WTC11 (cell line): ENCODE data around the gene LVRN. TPM values are rescaled to one million over a fixed set of nuclear protein-coding genes. Genes with fewer than 3 reads are reported as not detected.

ENCODE experiments used
- ATAC-seq: fragments of 200-7000 bp; cut with Tn5 transposase; 2 replicates; pipeline ENCODE4 v1.10.0; 2021; ENCODE audit warnings: mild to moderate bottlenecking, moderate library complexity
- CTCF ChIA-PET: fragments of 300-600 bp; sonication (Branson Sonifier 250); formaldehyde crosslinking; loops from one replicate; lab custom pipeline; 2021; ENCODE audit warnings: antibody characterized with exemption; lab: Charles Lee
- POLR2A ChIA-PET: fragments of 350-600 bp; sonication (Branson Sonifier 250); formaldehyde crosslinking; loops from one replicate; lab custom pipeline; 2021; ENCODE audit warnings: antibody characterized with exemption; lab: Charles Lee
- DNase-seq: peaks from one replicate; pipeline ENCODE4 v3.0.0; 2021; ENCODE audit warnings: low spot score
- H3K27ac Mint-ChIP-seq: 2 replicates; pipeline ENCODE4 v1.8.0; 2021; ENCODE audit warnings: mixed read lengths
- H3K27me3 Mint-ChIP-seq: 2 replicates; pipeline ENCODE4 v1.8.0; 2021; ENCODE audit warnings: low read depth, mild to moderate bottlenecking, moderate library complexity, mixed read lengths
- H3K36me3 Mint-ChIP-seq: 2 replicates; pipeline ENCODE4 v1.8.0; 2021; ENCODE audit warnings: mixed read lengths
- H3K4me1 Mint-ChIP-seq: 2 replicates; pipeline ENCODE4 v1.8.0; 2022; ENCODE audit warnings: mixed read lengths
- H3K4me3 Mint-ChIP-seq: 2 replicates; pipeline ENCODE4 v1.8.0; 2021; ENCODE audit warnings: mild to moderate bottlenecking, moderate library complexity, mixed read lengths
- H3K9me3 Mint-ChIP-seq: 2 replicates; pipeline ENCODE4 v1.8.0; 2021; ENCODE audit warnings: mixed read lengths
- ATF2 ChIP-seq: sonication (generic); formaldehyde crosslinking; IDR thresholded peaks from 2 replicates; pipeline ENCODE4 v1.8.1; 2022; ENCODE audit warnings: low read depth, missing genetic modification reagents, borderline replicate concordance
- ATF3 ChIP-seq: sonication (generic); formaldehyde crosslinking; conservative IDR thresholded peaks from 2 replicates; pipeline ENCODE4 v1.8.1; 2022; ENCODE audit warnings: mild to moderate bottlenecking, missing genetic modification reagents
- CREM ChIP-seq: sonication (generic); formaldehyde crosslinking; IDR thresholded peaks from 2 replicates; pipeline ENCODE4 v1.8.1; 2022; ENCODE audit warnings: mild to moderate bottlenecking, missing genetic modification reagents, moderate library complexity
- E2F4 ChIP-seq: sonication (generic); formaldehyde crosslinking; IDR thresholded peaks from 2 replicates; pipeline ENCODE4 v1.8.1; 2022; ENCODE audit warnings: low read depth, mild to moderate bottlenecking, moderate library complexity, missing genetic modification reagents, borderline replicate concordance
- FOXK1 ChIP-seq: sonication (generic); formaldehyde crosslinking; IDR thresholded peaks from 2 replicates; pipeline ENCODE4 v1.8.0; 2022; ENCODE audit warnings: mild to moderate bottlenecking, moderate library complexity, missing genetic modification reagents
- GRHL2 ChIP-seq: fragments of 250-450 bp; sonication (Bioruptor Pico); IDR thresholded peaks from 2 replicates; pipeline ENCODE4 v1.8.0; 2022; ENCODE audit warnings: mild to moderate bottlenecking, moderate library complexity; ENCODE audit not compliant: insufficient replicate concordance, severe bottlenecking
- GTF2I ChIP-seq: fragments of 250-450 bp; sonication (Bioruptor Pico); conservative IDR thresholded peaks from 2 replicates; pipeline ENCODE4 v1.4.0; 2021; ENCODE audit warnings: mild to moderate bottlenecking
- NFYB ChIP-seq: sonication (generic); formaldehyde crosslinking; conservative IDR thresholded peaks from 2 replicates; pipeline ENCODE4 v1.8.0; 2022; ENCODE audit warnings: low read depth, missing genetic modification reagents
- NR1H2 ChIP-seq: sonication (generic); formaldehyde crosslinking; IDR thresholded peaks from 2 replicates; pipeline ENCODE4 v1.9.0; 2021; ENCODE audit warnings: mild to moderate bottlenecking, moderate library complexity, missing genetic modification reagents
- NR3C1 ChIP-seq: sonication (generic); formaldehyde crosslinking; conservative IDR thresholded peaks from 2 replicates; pipeline ENCODE4 v1.8.1; 2023; ENCODE audit warnings: low read depth, mild to moderate bottlenecking, missing genetic modification reagents
- SOX15 ChIP-seq: fragments of 250-450 bp; sonication (Bioruptor Pico); IDR thresholded peaks from 2 replicates; pipeline ENCODE4 v1.9.0; 2021; ENCODE audit warnings: mild to moderate bottlenecking
- STAT6 ChIP-seq: sonication (generic); formaldehyde crosslinking; conservative IDR thresholded peaks from 2 replicates; pipeline ENCODE4 v1.8.1; 2023; ENCODE audit warnings: mild to moderate bottlenecking, low read depth, missing genetic modification reagents, moderate library complexity
- TEAD4 ChIP-seq: sonication (generic); formaldehyde crosslinking; IDR thresholded peaks from 2 replicates; pipeline ENCODE4 v1.8.0; 2022; ENCODE audit warnings: mild to moderate bottlenecking, missing genetic modification reagents
- ZBTB43 ChIP-seq: sonication (generic); formaldehyde crosslinking; IDR thresholded peaks from 2 replicates; pipeline ENCODE4 v1.8.1; 2023; ENCODE audit warnings: mild to moderate bottlenecking, missing genetic modification reagents
- ZNF263 ChIP-seq: sonication (generic); formaldehyde crosslinking; IDR thresholded peaks from 2 replicates; pipeline ENCODE4 v1.8.1; 2022; ENCODE audit warnings: low read depth, mild to moderate bottlenecking, moderate library complexity, missing genetic modification reagents
- ZNF425 ChIP-seq: fragments of 250-450 bp; sonication (Bioruptor Pico); conservative IDR thresholded peaks from 2 replicates; pipeline ENCODE4 v1.9.0; 2021; ENCODE audit warnings: mild to moderate bottlenecking
- ZSCAN18 ChIP-seq: fragments of 250-450 bp; sonication (Bioruptor Pico); IDR thresholded peaks from 2 replicates; pipeline ENCODE4 v2.1.2; 2022; ENCODE audit warnings: mild to moderate bottlenecking, moderate library complexity
- total RNA-seq: library from RNA; stranded (reverse); gene quantifications from 3 replicates; pipeline ENCODE4 v1.2.3, GENCODE V29; 2021

Gene LVRN
- total RNA-seq, 1 experiment from 2014 or later = 0.13 TPM

GRCh38 chr5:115988002-115988401, 25.7 kb downstream of the LVRN start:
- ChIA-PET CTCF (interaction anchor here (1.5 kb wide), 1 partner anchor 26 kb away, joined by 4 read pairs; the partner anchor contains the start of gene LVRN), POLR2A (no interaction called here)
- ATAC-seq = no peak
- H3K27ac Mint-ChIP-seq = no peak overlapping the region
- no peak for DNase-seq
- no peaks in the 10 kb centered on the region for H3K36me3 Mint-ChIP-seq
- TF ChIP-seq TEAD4 (CRISPR knock-in tag) (no peak), ZNF263 (no peak), NR3C1 (CRISPR knock-in tag) (no peak), ATF3 (CRISPR knock-in tag) (no peak), ATF2 (CRISPR knock-in tag) (no peak), NFYB (CRISPR knock-in tag) (no peak), ZSCAN18 (CRISPR knock-in tag) (no peak), E2F4 (CRISPR knock-in tag) (no peak), GRHL2 (CRISPR knock-in tag) (no peak), GTF2I (no peak)
- no peaks in the 10 kb centered on the region for H3K4me1 Mint-ChIP-seq
- no peaks in the 10 kb centered on the region for H3K27me3 Mint-ChIP-seq
- H3K4me3 Mint-ChIP-seq = no peak overlapping the region
- no peaks in the 10 kb centered on the region for H3K9me3 Mint-ChIP-seq

GRCh38 chr5:115992848-115993350, 30.6 kb downstream of the LVRN start:
- DNase-seq = no peak
- no peaks in the 10 kb centered on the region for H3K9me3 Mint-ChIP-seq
- ChIA-PET POLR2A (no interaction called here), CTCF (no interaction called here)
- H3K27ac Mint-ChIP-seq = no peak overlapping the region
- no peak for ATAC-seq
- no peak overlapping the region for H3K4me3 Mint-ChIP-seq
- no peaks in the 10 kb centered on the region for H3K4me1 Mint-ChIP-seq
- no peaks in the 10 kb centered on the region for H3K36me3 Mint-ChIP-seq
- H3K27me3 Mint-ChIP-seq = no peaks in the 10 kb centered on the region
- TF ChIP-seq FOXK1 (CRISPR knock-in tag) (no peak), NR1H2 (no peak), SOX15 (CRISPR knock-in tag) (no peak), ATF3 (CRISPR knock-in tag) (no peak), ZNF425 (no peak), ZBTB43 (CRISPR knock-in tag) (no peak), STAT6 (CRISPR knock-in tag) (no peak), CREM (no peak)
- TF ChIP-seq, all 79 proteins: peak for 0
